Fibroblast of mammary gland (primary cell): ENCODE measurements around the gene CHRNB4.
"Not testable (repeated sequence)": the region's sequence is repeated elsewhere in the genome, so short reads cannot be mapped to it uniquely, and the experiment has no call there.

Experiments
- DNase-seq: peaks from one replicate; pipeline ENCODE4 v3.0.0-alpha.2; 2010; ENCODE audit warnings: low read depth
- H3K4me3 ChIP-seq: 2 replicates; pipeline ENCODE4 v1.5.1; 2011; ENCODE audit warnings: low read depth, mild to moderate bottlenecking, low read length, moderate library complexity; ENCODE audit not compliant: control insufficient read depth
- TF ChIP-seq, protein P1 (sequence below): conservative IDR thresholded peaks from 2 replicates; pipeline ENCODE4 v1.5.1; 2011; ENCODE audit warnings: low read depth, low read length, inconsistent platforms; ENCODE audit not compliant: control insufficient read depth, insufficient read depth

Gene CHRNB4

DNA sequence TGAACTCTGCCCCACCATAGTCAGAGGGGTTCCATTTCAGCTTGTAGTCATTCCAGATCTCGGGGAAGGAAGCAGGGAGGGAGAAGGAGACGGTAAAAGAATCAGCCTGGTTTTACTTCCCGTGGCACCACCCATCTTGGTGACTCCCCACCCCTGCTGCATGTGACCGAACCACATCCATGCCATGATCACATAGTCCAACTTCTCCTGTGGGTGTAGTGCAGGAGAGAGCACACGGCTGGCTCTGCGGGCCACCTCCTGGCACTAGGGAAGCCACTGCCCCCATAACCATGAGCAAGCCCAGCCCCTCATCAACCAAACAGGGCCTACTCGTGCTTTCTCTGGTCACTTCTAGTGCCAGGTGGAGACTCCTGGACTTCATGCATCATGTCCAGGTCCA lies 23.9 kb downstream of the CHRNB4 start:
- TF ChIP-seq, protein P1, sequence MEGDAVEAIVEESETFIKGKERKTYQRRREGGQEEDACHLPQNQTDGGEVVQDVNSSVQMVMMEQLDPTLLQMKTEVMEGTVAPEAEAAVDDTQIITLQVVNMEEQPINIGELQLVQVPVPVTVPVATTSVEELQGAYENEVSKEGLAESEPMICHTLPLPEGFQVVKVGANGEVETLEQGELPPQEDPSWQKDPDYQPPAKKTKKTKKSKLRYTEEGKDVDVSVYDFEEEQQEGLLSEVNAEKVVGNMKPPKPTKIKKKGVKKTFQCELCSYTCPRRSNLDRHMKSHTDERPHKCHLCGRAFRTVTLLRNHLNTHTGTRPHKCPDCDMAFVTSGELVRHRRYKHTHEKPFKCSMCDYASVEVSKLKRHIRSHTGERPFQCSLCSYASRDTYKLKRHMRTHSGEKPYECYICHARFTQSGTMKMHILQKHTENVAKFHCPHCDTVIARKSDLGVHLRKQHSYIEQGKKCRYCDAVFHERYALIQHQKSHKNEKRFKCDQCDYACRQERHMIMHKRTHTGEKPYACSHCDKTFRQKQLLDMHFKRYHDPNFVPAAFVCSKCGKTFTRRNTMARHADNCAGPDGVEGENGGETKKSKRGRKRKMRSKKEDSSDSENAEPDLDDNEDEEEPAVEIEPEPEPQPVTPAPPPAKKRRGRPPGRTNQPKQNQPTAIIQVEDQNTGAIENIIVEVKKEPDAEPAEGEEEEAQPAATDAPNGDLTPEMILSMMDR = no peak
- DNase-seq = no peak
- no peak overlapping the region for H3K4me3 ChIP-seq

GRCh38 chr15:78616506-78616905 lies 24.5 kb downstream of the CHRNB4 start:
- TF ChIP-seq, protein P1 = no peak
- DNase-seq = no peak
- H3K4me3 ChIP-seq = no peak overlapping the region

DNA sequence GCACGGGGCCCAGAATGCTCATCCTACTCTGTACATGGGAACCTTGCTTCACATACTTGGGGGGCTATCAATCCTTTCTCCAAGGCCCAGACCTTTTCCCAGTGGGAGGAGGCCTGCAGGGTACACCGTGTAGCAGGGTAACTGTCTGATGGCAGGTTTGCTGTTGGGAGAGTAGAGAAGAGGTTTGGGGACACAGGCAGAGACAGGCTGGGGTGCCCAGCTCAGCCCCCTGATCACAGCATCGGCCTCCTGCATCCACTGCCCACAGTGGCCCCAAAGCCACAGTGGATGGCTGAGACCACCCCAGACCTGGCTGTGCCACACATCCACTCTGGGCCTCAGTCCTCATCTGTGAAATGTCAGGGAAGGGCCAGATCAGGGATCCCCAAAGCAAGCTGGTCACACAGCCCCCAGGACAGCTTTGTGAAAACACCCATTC lies 25.8 kb downstream of the CHRNB4 start:
- H3K4me3 ChIP-seq = no peak overlapping the region
- DNase-seq = no peak
- TF ChIP-seq, protein P1 = no peak

- DNase-seq = no peak
- no peak overlapping the region for H3K4me3 ChIP-seq
- TF ChIP-seq, protein P1 = no peak
Measured at GRCh38 chr15:78614021-78614420, 27.0 kb downstream of the CHRNB4 start.

DNA sequence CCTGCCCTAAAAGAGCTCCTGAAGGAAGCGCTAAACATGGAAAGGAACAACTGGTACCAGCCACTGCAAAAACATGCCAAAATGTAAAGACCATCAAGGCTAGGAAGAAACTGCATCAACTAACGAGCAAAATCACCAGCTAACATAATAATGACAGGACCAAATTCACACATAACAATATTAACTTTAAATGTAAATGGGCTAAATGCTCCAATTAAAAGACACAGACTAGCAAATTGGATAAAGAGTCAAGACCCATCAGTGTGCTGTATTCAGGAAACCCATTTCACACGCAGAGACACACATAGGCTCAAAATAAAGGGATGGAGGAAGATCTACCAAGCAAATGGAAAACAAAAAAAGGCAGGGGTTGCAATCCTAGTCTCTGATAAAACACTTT lies 31.5 kb downstream of the CHRNB4 start:
- not testable (repeated sequence) for H3K4me3 ChIP-seq, DNase-seq

GRCh38 chr15:78605680-78606079 lies 35.3 kb downstream of the CHRNB4 start:
- TF ChIP-seq, protein P1 = no peak
- H3K4me3 ChIP-seq = no peak overlapping the region
- no peak for DNase-seq

DNA sequence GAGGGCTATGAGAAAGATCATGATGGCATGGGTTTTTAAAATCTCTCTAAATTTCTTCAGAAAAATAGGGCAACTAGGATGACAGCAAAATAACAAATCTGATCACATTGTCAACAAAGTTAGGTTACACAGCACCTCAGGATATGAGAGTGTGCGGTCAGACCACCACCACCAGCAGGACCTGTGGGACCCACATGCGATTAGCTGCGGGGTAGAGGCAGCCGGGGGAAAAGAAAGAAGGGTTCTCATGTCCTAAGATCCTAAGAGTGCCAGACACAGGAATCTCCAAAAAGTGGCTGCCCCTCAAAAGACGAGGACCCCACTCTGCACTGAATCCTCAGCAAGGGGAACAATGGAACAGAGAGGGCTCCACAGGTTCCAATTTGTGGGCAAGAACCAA lies 35.8 kb downstream of the CHRNB4 start:
- H3K4me3 ChIP-seq = no peak overlapping the region
- TF ChIP-seq, protein P1 = no peak
- DNase-seq = no peak
